ENCODE measurements around the gene HMOX1. TPM values are rescaled to one million over a fixed set of nuclear protein-coding genes. Genes with fewer than 3 reads are reported as not detected.
"Not testable (repeated sequence)": the region's sequence is repeated elsewhere in the genome, so short reads cannot be mapped to it uniquely, and the experiment has no call there.

Gene HMOX1
- total RNA-seq, 2 donors from 2014 or later: 4.9 to 7.3 TPM

GRCh38 chr22:35396622-35397021 lies 15.7 kb downstream of the HMOX1 start:
- not testable (repeated sequence) for H3K4me3 Mint-ChIP-seq; ATAC-seq; H3K9me3 Mint-ChIP-seq; H3K27me3 Mint-ChIP-seq; DNase-seq (ENCODE audit: low spot score); H3K36me3 Mint-ChIP-seq
- Mint-ChIP-seq H3K27ac (peak overlapping the region in 1 of 2 donors; percentile 39), H3K4me1 (ENCODE audit: low read depth in 2 of 2) (peaks cover 16 to 23% of the 10 kb centered on the region in 2 donors)

- peak overlapping the region in 1 of 2 donors; percentile 39 for H3K27ac Mint-ChIP-seq
- DNase-seq (ENCODE audit: low spot score) (no peak), ATAC-seq (no peak)
These were observed 16.4 kb downstream of the HMOX1 start for GRCh38 chr22:35397095-35397904.

GRCh38 chr22:35398591-35398973 lies 17.7 kb downstream of the HMOX1 start:
- Mint-ChIP-seq H3K27me3 (no peaks in the 10 kb centered on the region), H3K4me3 (peak overlapping the region; percentile 97), H3K27ac (peak overlapping the region; percentile 92 to 98), H3K9me3 (no peaks in the 10 kb centered on the region), H3K36me3 (peaks cover 7% of the 10 kb centered on the region), H3K4me1 (ENCODE audit: low read depth in 2 of 2) (peaks cover 21 to 27% of the 10 kb centered on the region in 2 donors)
- no peak for DNase-seq (ENCODE audit: low spot score)
- ATAC-seq: no peak

More at GRCh38 chr22:35397095-35397904, 16.4 kb downstream of the HMOX1 start:
- peaks cover 19 to 26% of the 10 kb centered on the region in 2 donors for H3K4me1 Mint-ChIP-seq (ENCODE audit: low read depth in 2 of 2)
- no peaks in the 10 kb centered on the region for H3K9me3 Mint-ChIP-seq
- no peaks in the 10 kb centered on the region for H3K27me3 Mint-ChIP-seq
- peaks cover 7% of the 10 kb centered on the region for H3K36me3 Mint-ChIP-seq
- no peak overlapping the region for H3K4me3 Mint-ChIP-seq

- ATAC-seq: no peak
- Mint-ChIP-seq H3K4me3 (peak overlapping the region; percentile 97), H3K4me1 (ENCODE audit: low read depth in 2 of 2) (peaks cover 15 to 21% of the 10 kb centered on the region in 2 donors), H3K27ac (peak overlapping the region; percentile 92 to 98), H3K27me3 (no peaks in the 10 kb centered on the region), H3K9me3 (no peaks in the 10 kb centered on the region), H3K36me3 (peaks cover 7% of the 10 kb centered on the region)
- no peak for DNase-seq (ENCODE audit: low spot score)
These were observed 18.3 kb downstream of the HMOX1 start for GRCh38 chr22:35399114-35399677.

- ATAC-seq (peak; percentile 99 to 100), DNase-seq (ENCODE audit: low spot score) (peak; percentile 98)
- peak within 1 kb of the TSS; percentile 97 for H3K4me3 Mint-ChIP-seq
- H3K27ac Mint-ChIP-seq: peak within 1 kb of the TSS; percentile 92 to 98
- H3K4me1 Mint-ChIP-seq (ENCODE audit: low read depth in 2 of 2): peaks cover 15 to 21% of the 10 kb centered on the region in 2 donors
- peaks cover 7% of the 10 kb centered on the region for H3K36me3 Mint-ChIP-seq
- no peaks in the 10 kb centered on the region for H3K9me3 Mint-ChIP-seq
- no peaks in the 10 kb centered on the region for H3K27me3 Mint-ChIP-seq
These were observed 19.0 kb downstream of the HMOX1 start, which contains the start of gene MCM5 for GRCh38 chr22:35399678-35400500. MCM5 (plus strand) TSS chr22:35400140; CDS start chr22:35400439, 299 bp downstream.

GRCh38 chr22:35400501-35400790 lies 19.6 kb downstream of the HMOX1 start:
- peaks cover 7% of the 10 kb centered on the region for H3K36me3 Mint-ChIP-seq
- peak in 1 of 2 donors; percentile 29 for ATAC-seq
- H3K27me3 Mint-ChIP-seq: no peaks in the 10 kb centered on the region
- peaks cover 15 to 21% of the 10 kb centered on the region in 2 donors for H3K4me1 Mint-ChIP-seq (ENCODE audit: low read depth in 2 of 2)
- DNase-seq (ENCODE audit: low spot score): no peak
- peak overlapping the region; percentile 92 to 98 for H3K27ac Mint-ChIP-seq
- H3K4me3 Mint-ChIP-seq: peak overlapping the region; percentile 97
- H3K9me3 Mint-ChIP-seq: no peaks in the 10 kb centered on the region

- Mint-ChIP-seq H3K27ac (peak overlapping the region in 1 of 2 donors; percentile 93), H3K4me1 (ENCODE audit: low read depth in 2 of 2) (peaks cover 15 to 24% of the 10 kb centered on the region in 2 donors), H3K27me3 (no peaks in the 10 kb centered on the region), H3K4me3 (peak overlapping the region; percentile 97), H3K9me3 (no peaks in the 10 kb centered on the region), H3K36me3 (peaks cover 7% of the 10 kb centered on the region)
- ATAC-seq (no peak), DNase-seq (ENCODE audit: low spot score) (no peak)
These were observed 21.0 kb downstream of the HMOX1 start for GRCh38 chr22:35401863-35402262.

GRCh38 chr22:35403356-35403755 lies 22.5 kb downstream of the HMOX1 start:
- H3K27ac Mint-ChIP-seq: no peak overlapping the region
- H3K4me3 Mint-ChIP-seq: no peak overlapping the region
- H3K36me3 Mint-ChIP-seq: peaks cover 20% of the 10 kb centered on the region
- DNase-seq (ENCODE audit: low spot score) (no peak), ATAC-seq (no peak)
- peaks cover 24 to 31% of the 10 kb centered on the region in 2 donors for H3K4me1 Mint-ChIP-seq (ENCODE audit: low read depth in 2 of 2)
- H3K27me3 Mint-ChIP-seq: no peaks in the 10 kb centered on the region
- H3K9me3 Mint-ChIP-seq: no peaks in the 10 kb centered on the region

GRCh38 chr22:35404176-35404575 lies 23.3 kb downstream of the HMOX1 start:
- no peaks in the 10 kb centered on the region for H3K27me3 Mint-ChIP-seq
- DNase-seq (ENCODE audit: low spot score) (no peak), ATAC-seq (no peak)
- no peak overlapping the region for H3K27ac Mint-ChIP-seq
- peaks cover 21% of the 10 kb centered on the region for H3K36me3 Mint-ChIP-seq
- peaks cover 27 to 32% of the 10 kb centered on the region in 2 donors for H3K4me1 Mint-ChIP-seq (ENCODE audit: low read depth in 2 of 2)
- H3K9me3 Mint-ChIP-seq: no peaks in the 10 kb centered on the region
- H3K4me3 Mint-ChIP-seq: no peak overlapping the region

- Mint-ChIP-seq H3K27ac (no peak overlapping the region), H3K9me3 (no peaks in the 10 kb centered on the region), H3K36me3 (peaks cover 26% of the 10 kb centered on the region), H3K4me3 (no peak overlapping the region), H3K27me3 (no peaks in the 10 kb centered on the region), H3K4me1 (ENCODE audit: low read depth in 2 of 2) (peaks cover 34 to 37% of the 10 kb centered on the region in 2 donors)
- ATAC-seq (no peak), DNase-seq (ENCODE audit: low spot score) (no peak)
These were observed 25.5 kb downstream of the HMOX1 start for GRCh38 chr22:35406443-35406842.

GRCh38 chr22:35407362-35407761 lies 26.5 kb downstream of the HMOX1 start:
- Mint-ChIP-seq H3K27ac (peak overlapping the region in 1 of 2 donors; percentile 8), H3K27me3 (no peaks in the 10 kb centered on the region), H3K36me3 (peaks cover 32% of the 10 kb centered on the region), H3K9me3 (no peaks in the 10 kb centered on the region), H3K4me3 (no peak overlapping the region), H3K4me1 (ENCODE audit: low read depth in 2 of 2) (peaks cover 36 to 38% of the 10 kb centered on the region in 2 donors)
- ATAC-seq (no peak), DNase-seq (ENCODE audit: low spot score) (no peak)

- no peaks in the 10 kb centered on the region for H3K27me3 Mint-ChIP-seq
- H3K4me3 Mint-ChIP-seq: peak overlapping the region; percentile 53
- peaks cover 32% of the 10 kb centered on the region for H3K36me3 Mint-ChIP-seq
- H3K9me3 Mint-ChIP-seq: no peaks in the 10 kb centered on the region
- H3K4me1 Mint-ChIP-seq (ENCODE audit: low read depth in 2 of 2): peaks cover 32 to 33% of the 10 kb centered on the region in 2 donors
- DNase-seq (ENCODE audit: low spot score) (peak; percentile 70), ATAC-seq (peak; percentile 88 to 89)
- peak overlapping the region; percentile 86 to 92 for H3K27ac Mint-ChIP-seq
These were observed 29.1 kb downstream of the HMOX1 start for GRCh38 chr22:35409783-35410662.

- Mint-ChIP-seq H3K4me1 (ENCODE audit: low read depth in 2 of 2) (peaks cover 32 to 33% of the 10 kb centered on the region in 2 donors), H3K9me3 (no peaks in the 10 kb centered on the region), H3K27ac (peak overlapping the region; percentile 86 to 92), H3K4me3 (peak overlapping the region; percentile 61), H3K27me3 (no peaks in the 10 kb centered on the region), H3K36me3 (peaks cover 32% of the 10 kb centered on the region)
- no peak for ATAC-seq
- no peak for DNase-seq (ENCODE audit: low spot score)
These were observed 29.8 kb downstream of the HMOX1 start for GRCh38 chr22:35410663-35411034.

All from natural killer cell treated with Interleukin-12 subunit alpha and Interleukin-12 subunit beta and Interleukin-15 and Interleukin-18, amount 100 ng/mL, for 72 hours (primary cell).